Bladder microvascular endothelial cell (primary cell): ENCODE measurements around the gene PROCR. TPM values are rescaled to one million over a fixed set of nuclear protein-coding genes. Genes with fewer than 3 reads are reported as not detected.

Source experiments
- total RNA-seq: library from RNA; depleted of rRNA; stranded (reverse); fragments of >200 nt; gene quantifications from 2 replicates; pipeline ENCODE4 v1.2.3, GENCODE V29; 2014

The PROCR gene
- 90.3 and 124 TPM in 2 replicates for total RNA-seq

GRCh38 chr20:35171753-35172433, at the start of gene PROCR:
Gene PROCR, plus strand, starts transcription at chr20:35172072. Its CDS starts 83 bp downstream, at chr20:35172155.

GRCh38 chr20:35146920-35147574, 24.8 kb upstream of the PROCR start, which contains the start of gene EDEM2:
Gene EDEM2, minus strand, starts transcription at chr20:35147336. Its CDS starts 78 bp downstream, at chr20:35147258.

GRCh38 chr20:35226126-35226883, 54.4 kb downstream of the PROCR start, which contains the start of gene MMP24:
Gene MMP24, plus strand, starts transcription at chr20:35226690. Its CDS starts 49 bp downstream, at chr20:35226739.

Other genes with a start within 250 kb of the PROCR start
- 54.1 and 79.1 TPM in 2 replicates for gene GSS, start 216.3 kb upstream of the PROCR start, total RNA-seq
- gene MYH7B, start 216.2 kb upstream of the PROCR start, total RNA-seq = 0.06 and 0.16 TPM in 2 replicates
- 48.7 and 101 TPM in 2 replicates for gene TRPC4AP, start 79.3 kb upstream of the PROCR start, total RNA-seq
- gene EDEM2, start 24.7 kb upstream of the PROCR start, total RNA-seq = 55.7 and 78.0 TPM in 2 replicates
- 0.38 and 0.49 TPM in 2 replicates for gene MMP24, start 54.6 kb downstream of the PROCR start, total RNA-seq
- gene MMP24OS, start 106.0 kb downstream of the PROCR start, total RNA-seq = 4.7 and 10.2 TPM in 2 replicates
- gene EIF6, start 112.7 kb downstream of the PROCR start, total RNA-seq = 142 and 151 TPM in 2 replicates
- gene FAM83C, start 120.4 kb downstream of the PROCR start, total RNA-seq = not detected in 2 replicates
- 12.8 and 37.3 TPM in 2 replicates for gene UQCC1, start 239.9 kb downstream of the PROCR start, total RNA-seq